ENCODE data around the gene MARVELD1. TPM values are rescaled to one million over a fixed set of nuclear protein-coding genes. Genes with fewer than 3 reads are reported as not detected.

The MARVELD1 gene
- total and polyA plus RNA-seq, 3 experiments from 2014 or later = 0.15 to 4.7 (median 4.3) TPM

- no peaks in the 10 kb centered on the region for H3K36me3 ChIP-seq (ENCODE audit: insufficient read depth, low read length)
- Mint-ChIP-seq H3K36me3 (peaks cover 0 to 18% (median 6%) of the 10 kb centered on the region in 3 donors), H3K27ac (no peak overlapping the region), H3K27me3 (peaks cover 27 to 31% of the 10 kb centered on the region in 2 donors), H3K4me3 (no peak overlapping the region), H3K9me3 (no peaks in the 10 kb centered on the region), H3K4me1 (peaks cover 4 to 16% (median 8%) of the 10 kb centered on the region in 3 donors)
- H3K4me3 ChIP-seq (ENCODE audit: low read length) = no peak overlapping the region
- H3K4me1 ChIP-seq (ENCODE audit: insufficient read depth, low read length) = no peaks in the 10 kb centered on the region
- peaks cover 9% of the 10 kb centered on the region for H3K27me3 ChIP-seq (ENCODE audit: insufficient read depth, low read length, poor library complexity, severe bottlenecking)
- ChIA-PET CTCF (interaction anchor here (1.3 kb wide), 1 partner anchor 26 kb away, joined by 5 read pairs; no protein-coding TSS in a partner anchor), POLR2A (no interaction called here)
- H3K9me3 ChIP-seq (ENCODE audit: low read length) = no peaks in the 10 kb centered on the region
- no peak overlapping the region for H3K27ac ChIP-seq (ENCODE audit: low read depth, low read length)
- DNase-seq = peak in 1 of 5 donors; percentile 16
Observed at GRCh38 chr10:97766106-97766810, 52.7 kb downstream of the MARVELD1 start.

GRCh38 chr10:97766996-97767924 lies 53.7 kb downstream of the MARVELD1 start:
- Mint-ChIP-seq H3K27me3 (peaks cover 32 to 37% of the 10 kb centered on the region in 2 donors), H3K27ac (peak overlapping the region in 1 of 8 donors; percentile 8), H3K4me1 (peaks cover 6 to 22% (median 12%) of the 10 kb centered on the region in 3 donors)

More at GRCh38 chr10:97766996-97767924, 53.7 kb downstream of the MARVELD1 start:
- Histone ChIP-seq H3K4me1 (ENCODE audit: insufficient read depth, low read length) (no peaks in the 10 kb centered on the region), H3K4me3 (ENCODE audit: low read length) (no peak overlapping the region), H3K27ac (ENCODE audit: low read depth, low read length) (no peak overlapping the region), H3K36me3 (ENCODE audit: insufficient read depth, low read length) (no peaks in the 10 kb centered on the region), H3K27me3 (ENCODE audit: insufficient read depth, low read length, poor library complexity, severe bottlenecking) (peaks cover 11% of the 10 kb centered on the region), H3K9me3 (ENCODE audit: low read length) (no peaks in the 10 kb centered on the region)
- ChIA-PET POLR2A (no interaction called here), CTCF (interaction anchor here (0.9 kb wide), 1 partner anchor 102 kb away, joined by 3 read pairs; no protein-coding TSS in a partner anchor)
- Mint-ChIP-seq H3K9me3 (peaks cover 0 to 2% (median 0%) of the 10 kb centered on the region in 5 donors), H3K4me3 (no peak overlapping the region), H3K36me3 (peaks cover 0 to 9% (median 4%) of the 10 kb centered on the region in 3 donors)
- peak in 1 of 5 donors; percentile 9 for DNase-seq

Other genes starting within 250 kb of the MARVELD1 start
- 10 to 100 TPM; 85.7 to 89.3 TPM for gene MMS19, start 215.3 kb upstream of the MARVELD1 start, total RNA-seq
- 27.5 TPM for gene MMS19, start 215.3 kb upstream of the MARVELD1 start, polyA plus RNA-seq
- gene UBTD1, start 214.8 kb upstream of the MARVELD1 start, total RNA-seq = 1 to 10 TPM; 1.9 to 2.6 TPM
- 2.0 TPM for gene UBTD1, start 214.8 kb upstream of the MARVELD1 start, polyA plus RNA-seq
- not detected for gene ANKRD2, start 141.0 kb upstream of the MARVELD1 start, total RNA-seq
- not detected for gene ANKRD2, start 141.0 kb upstream of the MARVELD1 start, polyA plus RNA-seq
- not detected for gene HOGA1, start 129.3 kb upstream of the MARVELD1 start, total RNA-seq
- gene HOGA1, start 129.3 kb upstream of the MARVELD1 start, polyA plus RNA-seq = not detected
- not detected for gene C10orf62, start 124.0 kb upstream of the MARVELD1 start, total RNA-seq
- gene C10orf62, start 124.0 kb upstream of the MARVELD1 start, polyA plus RNA-seq = not detected
- 1 to 10 TPM; 2.7 to 3.1 TPM for gene MORN4, start 80.2 kb upstream of the MARVELD1 start, total RNA-seq
- 1.7 TPM for gene MORN4, start 80.2 kb upstream of the MARVELD1 start, polyA plus RNA-seq
- 10 to 100 TPM; 15.6 to 15.9 TPM for gene PI4K2A, start 73.1 kb upstream of the MARVELD1 start, total RNA-seq
- gene PI4K2A, start 73.1 kb upstream of the MARVELD1 start, polyA plus RNA-seq = 11.4 TPM
- 1 to 10 TPM; 2.3 TPM for gene AVPI1, start 26.5 kb upstream of the MARVELD1 start, total RNA-seq
- gene AVPI1, start 26.5 kb upstream of the MARVELD1 start, polyA plus RNA-seq = 3.1 TPM
- gene ZFYVE27, start 23.4 kb downstream of the MARVELD1 start, total RNA-seq = 10 to 100 TPM; 27.4 to 28.6 TPM
- 31.4 TPM for gene ZFYVE27, start 23.4 kb downstream of the MARVELD1 start, polyA plus RNA-seq
- not detected for gene SFRP5, start 58.3 kb downstream of the MARVELD1 start, total RNA-seq
- gene SFRP5, start 58.3 kb downstream of the MARVELD1 start, polyA plus RNA-seq = 0.54 TPM
- gene GOLGA7B, start 136.1 kb downstream of the MARVELD1 start, total RNA-seq = under 1 TPM; 0.29 to 0.44 TPM
- gene GOLGA7B, start 136.1 kb downstream of the MARVELD1 start, polyA plus RNA-seq = 0.62 TPM